HUES6 (cell line): ENCODE data around the gene COPS6.

Experiments
- H3K27ac ChIP-seq: 2 replicates; pipeline ENCODE4 v1.7.0; 2013; ENCODE audit warnings: low read depth, mild to moderate bottlenecking, low read length, inconsistent platforms
- H3K27me3 ChIP-seq: 2 replicates; pipeline ENCODE4 v1.6.1; 2013; ENCODE audit warnings: low read length; ENCODE audit not compliant: control insufficient read depth, insufficient read depth
- H3K36me3 ChIP-seq: 2 replicates; pipeline ENCODE4 v1.6.1; 2013; ENCODE audit warnings: low read length; ENCODE audit not compliant: control insufficient read depth, insufficient read depth
- H3K4me1 ChIP-seq: 2 replicates; pipeline ENCODE4 v1.6.1; 2013; ENCODE audit warnings: low read length; ENCODE audit not compliant: control insufficient read depth, insufficient read depth
- H3K4me3 ChIP-seq: 2 replicates; pipeline ENCODE4 v1.5.1; 2013; ENCODE audit warnings: low read depth, low read length
- H3K9ac ChIP-seq: one replicate; pipeline ENCODE4 v1.6.1; 2013; ENCODE audit warnings: mild to moderate bottlenecking, low read length
- H3K9me3 ChIP-seq: 2 replicates; pipeline ENCODE4 v1.6.1; 2013; ENCODE audit warnings: low read depth, low read length; ENCODE audit not compliant: control insufficient read depth, insufficient read depth

The COPS6 gene

DNA sequence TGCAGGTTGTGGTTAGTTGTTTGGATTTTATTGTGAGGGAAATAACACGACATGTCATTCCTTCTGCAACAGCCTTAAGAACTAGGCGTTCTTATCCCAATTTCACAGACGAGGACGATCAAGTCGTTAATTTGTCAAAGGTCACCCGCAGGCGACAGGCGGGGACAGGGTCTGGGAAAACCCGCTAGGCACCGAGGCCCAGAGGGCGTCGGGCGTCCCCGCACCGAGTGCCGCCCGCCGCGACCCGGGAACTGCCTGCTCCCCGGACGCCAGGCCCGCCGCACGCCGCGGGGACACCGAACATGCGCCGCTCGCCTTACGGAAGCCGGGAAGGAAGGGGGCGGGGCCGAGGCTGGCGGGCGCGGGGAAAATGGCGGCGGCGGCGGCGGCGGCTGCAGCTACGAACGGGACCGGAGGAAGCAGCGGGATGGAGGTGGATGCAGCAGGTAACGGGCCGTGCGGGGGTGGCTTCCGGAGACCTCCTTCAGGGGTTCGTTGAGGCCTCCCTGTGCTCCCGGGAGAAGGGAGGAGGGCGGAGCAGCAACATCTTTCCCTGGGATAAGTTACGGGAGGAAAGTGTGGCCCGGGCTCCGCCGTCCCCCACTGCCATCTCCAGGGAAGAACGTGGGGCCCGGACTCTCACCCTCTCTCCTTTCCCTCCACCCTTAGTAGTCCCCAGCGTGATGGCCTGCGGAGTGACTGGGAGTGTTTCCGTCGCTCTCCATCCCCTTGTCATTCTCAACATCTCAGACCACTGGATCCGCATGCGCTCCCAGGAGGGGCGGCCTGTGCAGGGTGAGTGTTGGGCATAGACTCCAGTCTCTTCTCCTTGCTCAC, at the start of gene COPS6:
TSS of gene COPS6 (plus strand) at position 349 of the 837 bp plus-strand sequence. CDS start at position 371, 22 bp downstream.
- peaks cover 36% of the 10 kb centered on the region for H3K36me3 ChIP-seq
- peak within 1 kb of the TSS; percentile 97 for H3K9ac ChIP-seq
- no peaks in the 10 kb centered on the region for H3K27me3 ChIP-seq

DNA sequence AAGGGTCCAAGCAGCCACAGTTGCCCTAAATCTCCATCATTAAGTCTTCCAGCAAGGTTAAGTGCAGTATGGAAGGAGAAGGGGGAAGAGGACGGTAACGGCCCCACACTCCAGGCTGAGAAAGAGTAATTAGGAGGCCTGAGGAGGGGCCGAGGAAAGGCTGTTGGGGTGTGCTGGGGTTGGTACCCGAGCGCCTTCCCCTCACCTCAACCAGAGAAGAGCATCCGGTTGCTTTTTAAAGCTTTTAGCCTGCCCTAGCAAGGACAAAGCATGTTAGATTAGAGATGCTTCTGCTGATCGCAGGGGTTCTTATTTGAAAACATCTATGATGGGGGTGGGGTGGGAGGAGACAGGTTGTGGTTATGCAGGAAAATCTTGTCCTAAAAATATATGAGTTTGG, 48.2 kb upstream of the COPS6 start:
- Histone ChIP-seq H3K36me3 (peaks cover 18% of the 10 kb centered on the region), H3K27ac (no peak overlapping the region), H3K27me3 (no peaks in the 10 kb centered on the region), H3K4me3 (no peak overlapping the region), H3K9me3 (0 out of 2 replicates have a peak, but pooled peaks cover 2% of the 10 kb centered on the region), H3K9ac (no peak overlapping the region), H3K4me1 (no peaks in the 10 kb centered on the region)

More for the DNA sequence above, at the start of gene COPS6:
- Histone ChIP-seq H3K9me3 (no peaks in the 10 kb centered on the region), H3K4me3 (peak within 1 kb of the TSS; percentile 84), H3K4me1 (peaks cover 10% of the 10 kb centered on the region; the same call in 1 of the 2 replicates), H3K27ac (peak within 1 kb of the TSS; percentile 82)

DNA sequence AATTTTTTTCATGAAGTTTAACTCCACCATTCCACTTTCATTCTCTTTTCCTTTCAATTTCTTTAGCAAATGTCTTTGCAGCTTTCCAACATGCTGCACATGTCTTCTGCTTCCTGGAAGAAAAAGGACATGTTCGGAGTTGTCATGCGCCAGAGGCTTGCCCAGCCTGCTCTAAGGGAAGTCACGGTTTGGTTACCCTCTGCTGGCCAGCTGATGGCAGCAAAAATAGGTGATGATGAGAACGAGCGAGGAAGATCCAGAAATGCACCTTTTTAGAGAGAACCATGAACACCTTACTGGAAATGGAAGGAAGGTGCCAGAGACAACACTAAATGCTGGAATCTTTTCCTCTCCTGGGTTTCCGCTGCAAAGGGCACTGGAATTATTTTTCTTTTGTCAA, 44.1 kb upstream of the COPS6 start:
- no peaks in the 10 kb centered on the region for H3K27me3 ChIP-seq
- H3K4me3 ChIP-seq, result no peak overlapping the region
- no peak overlapping the region for H3K27ac ChIP-seq
- H3K9ac ChIP-seq, result no peak overlapping the region
- no peaks in the 10 kb centered on the region for H3K36me3 ChIP-seq
- H3K9me3 ChIP-seq, result 0 out of 2 replicates have a peak, but pooled peaks cover 2% of the 10 kb centered on the region
- H3K4me1 ChIP-seq, result peaks cover 3% of the 10 kb centered on the region; the same call in 1 of the 2 replicates

DNA sequence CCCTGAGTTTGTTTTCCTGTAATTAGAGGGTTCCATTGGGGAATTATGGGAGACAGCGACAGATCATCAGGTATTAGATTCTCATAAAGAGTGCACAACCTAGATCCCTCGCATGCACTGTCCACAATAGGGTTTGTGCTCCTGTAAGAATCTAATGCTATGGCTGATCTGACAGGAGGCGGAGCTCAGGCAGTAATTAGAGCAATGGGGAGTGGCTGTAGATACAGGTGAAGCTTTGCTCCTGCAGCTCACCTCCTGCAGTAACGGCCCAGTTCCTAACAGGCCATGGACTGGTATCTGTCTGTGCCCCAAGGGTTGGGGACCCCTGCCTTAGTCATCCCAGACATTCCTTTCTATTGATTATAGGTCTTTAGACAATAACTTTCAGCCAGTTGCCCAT, 40.1 kb upstream of the COPS6 start:
- Histone ChIP-seq H3K36me3 (peaks cover 9% of the 10 kb centered on the region), H3K9me3 (no peaks in the 10 kb centered on the region), H3K9ac (no peak overlapping the region), H3K27ac (no peak overlapping the region), H3K4me3 (no peak overlapping the region), H3K4me1 (peaks cover 8% of the 10 kb centered on the region; the same call in 1 of the 2 replicates), H3K27me3 (no peaks in the 10 kb centered on the region)

DNA sequence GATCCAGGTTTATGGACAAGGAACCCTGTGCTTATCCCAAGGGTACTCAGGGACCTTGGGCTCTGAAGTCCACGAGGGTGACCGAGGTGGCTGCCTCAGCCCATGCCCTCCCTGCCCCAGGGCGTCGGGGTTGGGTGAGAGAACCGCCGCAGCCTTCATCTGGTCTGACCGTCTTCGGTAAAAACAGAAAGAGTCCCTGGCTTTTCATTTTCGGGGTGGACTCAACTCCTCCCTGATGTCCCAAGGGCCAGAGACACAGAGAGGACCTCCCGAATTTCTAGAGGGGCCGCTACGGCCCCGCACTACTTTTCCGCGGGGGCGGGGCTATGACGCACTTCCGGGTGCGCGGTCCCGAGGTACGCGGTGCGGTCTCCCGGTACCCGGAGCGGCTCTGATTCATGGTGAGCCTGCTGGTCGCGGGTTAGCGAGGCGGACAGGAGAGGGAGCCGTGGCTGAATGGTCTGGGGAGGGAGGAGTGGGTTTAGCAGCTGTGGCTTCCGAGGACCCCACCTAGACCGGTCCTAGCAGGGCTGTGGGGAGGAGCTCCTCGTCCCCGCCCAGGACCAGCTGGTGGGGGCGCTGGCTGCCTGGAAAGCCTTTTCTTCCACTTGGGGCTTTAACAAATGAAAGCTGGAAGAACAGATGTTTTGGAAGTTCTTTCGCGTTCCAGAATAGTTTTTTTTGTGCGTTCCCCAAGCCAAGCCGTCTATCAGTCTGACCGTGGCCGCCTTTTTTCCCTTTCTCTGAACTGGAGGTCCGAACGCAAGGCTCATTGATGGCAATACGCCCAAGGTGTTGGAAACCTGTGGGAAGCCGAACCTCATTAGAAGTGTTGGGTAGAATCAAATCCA, 39.1 kb upstream of the COPS6 start, which contains the start of gene ZSCAN21:
TSS of gene ZSCAN21 (plus strand) at position 334 of the 851 bp plus-strand sequence. CDS start 7,233 bp downstream, outside the sequence.
- H3K36me3 ChIP-seq, result peaks cover 12% of the 10 kb centered on the region
- peaks cover 8% of the 10 kb centered on the region; the same call in 1 of the 2 replicates for H3K4me1 ChIP-seq
- H3K9ac ChIP-seq, result peak within 1 kb of the TSS; percentile 94
- H3K4me3 ChIP-seq, result peak within 1 kb of the TSS; percentile 100
- H3K9me3 ChIP-seq, result no peaks in the 10 kb centered on the region
- H3K27me3 ChIP-seq, result no peaks in the 10 kb centered on the region
- peak within 1 kb of the TSS; percentile 84 for H3K27ac ChIP-seq

DNA sequence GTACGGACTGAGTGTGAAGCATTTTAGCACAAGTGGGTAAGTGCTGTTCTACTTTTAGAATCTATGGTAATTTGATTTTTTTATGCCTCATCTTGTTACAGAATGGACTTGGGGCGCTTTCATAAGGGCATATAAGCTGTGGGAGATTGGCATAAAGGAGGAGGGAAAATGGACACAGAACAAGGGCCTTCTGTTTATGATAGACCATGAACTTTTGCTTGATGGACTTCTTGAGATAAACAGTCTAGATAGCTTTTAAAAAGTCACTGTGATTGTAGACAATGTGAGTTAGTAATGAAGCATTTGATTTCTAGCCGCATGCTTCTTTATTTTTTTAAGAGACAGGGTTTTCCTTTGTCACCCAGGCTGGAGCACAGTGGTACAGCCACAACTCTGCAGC, 37.2 kb upstream of the COPS6 start:
- Histone ChIP-seq H3K27ac (no peak overlapping the region), H3K9me3 (no peaks in the 10 kb centered on the region), H3K4me3 (no peak overlapping the region), H3K9ac (no peak overlapping the region), H3K4me1 (peaks cover 8% of the 10 kb centered on the region; the same call in 1 of the 2 replicates), H3K27me3 (no peaks in the 10 kb centered on the region), H3K36me3 (peaks cover 15% of the 10 kb centered on the region)

DNA sequence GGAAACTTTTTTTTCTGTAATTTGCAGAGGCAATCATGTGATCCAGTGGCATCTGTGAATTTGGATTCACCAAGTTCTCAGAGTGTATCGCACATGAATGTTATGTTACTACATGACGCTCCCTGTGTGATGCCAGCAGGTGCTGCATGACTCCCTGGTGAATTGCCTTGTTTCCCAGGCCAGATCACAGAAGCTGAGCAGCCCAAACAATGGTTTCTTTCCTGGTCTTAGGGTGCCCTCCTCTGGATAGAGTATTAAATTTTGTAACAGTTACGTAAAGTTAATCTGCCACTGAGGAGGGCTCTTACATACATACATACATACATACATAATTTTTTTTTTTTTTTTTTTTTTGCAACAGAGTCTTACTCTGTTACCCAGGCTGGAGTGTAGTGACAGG, 35.6 kb upstream of the COPS6 start:
- Histone ChIP-seq H3K27me3 (no peaks in the 10 kb centered on the region), H3K36me3 (peaks cover 31% of the 10 kb centered on the region), H3K4me1 (peaks cover 8% of the 10 kb centered on the region; the same call in 1 of the 2 replicates), H3K27ac (no peak overlapping the region), H3K9me3 (no peaks in the 10 kb centered on the region), H3K4me3 (no peak overlapping the region), H3K9ac (no peak overlapping the region)

DNA sequence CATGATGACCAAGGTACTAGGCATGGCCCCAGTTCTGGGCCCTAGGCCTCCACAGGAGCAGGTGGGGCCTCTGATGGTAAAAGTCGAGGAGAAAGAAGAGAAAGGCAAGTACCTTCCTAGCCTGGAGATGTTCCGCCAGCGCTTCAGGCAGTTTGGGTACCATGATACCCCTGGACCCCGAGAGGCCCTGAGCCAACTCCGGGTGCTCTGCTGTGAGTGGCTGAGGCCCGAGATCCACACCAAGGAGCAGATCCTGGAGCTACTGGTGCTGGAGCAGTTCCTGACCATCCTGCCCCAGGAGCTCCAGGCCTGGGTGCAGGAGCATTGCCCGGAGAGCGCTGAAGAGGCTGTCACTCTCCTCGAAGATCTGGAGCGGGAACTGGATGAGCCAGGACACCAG, 31.8 kb upstream of the COPS6 start:
- H3K9ac ChIP-seq, result no peak overlapping the region
- no peak overlapping the region for H3K4me3 ChIP-seq
- H3K27ac ChIP-seq, result no peak overlapping the region
- H3K9me3 ChIP-seq, result no peaks in the 10 kb centered on the region
- no peaks in the 10 kb centered on the region for H3K27me3 ChIP-seq
- H3K36me3 ChIP-seq, result peaks cover 64% of the 10 kb centered on the region
- no peaks in the 10 kb centered on the region for H3K4me1 ChIP-seq

DNA sequence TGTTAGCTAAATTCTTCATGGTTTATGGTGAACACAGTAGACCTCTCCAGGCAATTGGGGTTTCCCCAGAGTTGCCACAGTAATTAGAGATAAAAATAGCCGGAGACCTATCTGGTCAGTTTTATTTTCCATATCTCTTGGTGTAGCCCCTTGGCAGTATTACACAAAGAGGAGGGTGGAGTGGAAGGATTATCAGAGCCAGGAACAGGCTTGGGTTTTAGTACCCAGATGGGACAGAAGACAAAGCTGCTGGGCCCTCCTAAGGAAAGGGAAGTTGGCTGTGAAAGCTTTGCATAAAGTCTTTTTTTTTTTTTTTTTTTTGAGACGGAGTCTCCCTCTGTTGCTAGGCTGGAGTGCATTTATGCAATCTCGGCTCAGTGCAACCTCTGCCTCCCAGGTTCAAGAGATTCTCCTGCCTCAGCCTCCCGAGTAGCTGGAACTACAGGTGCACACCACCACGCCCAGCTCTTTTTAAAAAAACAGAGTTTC, 29.5 kb upstream of the COPS6 start:
- peaks cover 70% of the 10 kb centered on the region for H3K36me3 ChIP-seq
- no peaks in the 10 kb centered on the region for H3K27me3 ChIP-seq
- H3K27ac ChIP-seq, result no peak overlapping the region
- no peak overlapping the region for H3K4me3 ChIP-seq
- H3K9ac ChIP-seq, result no peak overlapping the region
- no peaks in the 10 kb centered on the region for H3K4me1 ChIP-seq
- no peaks in the 10 kb centered on the region for H3K9me3 ChIP-seq

DNA sequence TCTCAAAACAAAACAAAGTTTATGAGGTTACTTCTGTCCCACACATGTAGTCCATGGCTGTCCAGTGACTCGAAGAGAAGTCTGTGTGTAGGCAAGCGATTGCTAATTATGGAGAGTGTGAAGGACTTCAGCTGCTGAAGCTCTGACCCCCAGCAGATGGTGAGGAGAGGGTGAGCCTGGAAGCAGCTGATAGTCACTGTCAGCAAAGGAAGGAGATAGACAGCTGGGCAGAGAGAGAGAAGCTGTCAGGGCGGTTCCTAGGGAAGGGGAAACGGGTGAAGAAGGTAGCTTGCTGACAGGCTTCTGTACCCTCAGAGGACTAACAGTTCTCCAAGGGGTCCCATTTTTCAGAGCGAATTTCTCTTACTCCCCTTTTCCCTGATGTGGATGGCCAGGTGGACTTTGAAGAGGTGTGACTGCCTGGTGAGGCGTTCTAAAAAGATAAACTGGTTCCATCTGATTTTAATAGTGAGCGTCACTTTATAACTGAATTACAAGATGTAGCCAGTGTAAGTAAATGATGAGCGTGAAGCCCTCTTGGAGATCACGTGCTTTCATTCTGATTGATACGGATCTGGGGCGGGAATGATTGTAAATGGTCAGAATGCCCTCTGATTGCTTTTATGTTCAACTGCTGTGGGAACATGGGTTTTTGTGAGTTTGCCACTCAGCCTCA, 27.1 kb upstream of the COPS6 start:
- Histone ChIP-seq H3K27ac (no peak overlapping the region), H3K36me3 (peaks cover 81% of the 10 kb centered on the region), H3K9ac (no peak overlapping the region), H3K4me3 (no peak overlapping the region), H3K9me3 (no peaks in the 10 kb centered on the region), H3K27me3 (no peaks in the 10 kb centered on the region), H3K4me1 (no peaks in the 10 kb centered on the region)
